ENCODE data around the gene SGCA. TPM values are rescaled to one million over a fixed set of nuclear protein-coding genes. Genes with fewer than 3 reads are reported as not detected.

SGCA gene
- total RNA-seq, 4 donors from 2014 or later: 2.1 to 5.8 (median 4.0) TPM

DNA sequence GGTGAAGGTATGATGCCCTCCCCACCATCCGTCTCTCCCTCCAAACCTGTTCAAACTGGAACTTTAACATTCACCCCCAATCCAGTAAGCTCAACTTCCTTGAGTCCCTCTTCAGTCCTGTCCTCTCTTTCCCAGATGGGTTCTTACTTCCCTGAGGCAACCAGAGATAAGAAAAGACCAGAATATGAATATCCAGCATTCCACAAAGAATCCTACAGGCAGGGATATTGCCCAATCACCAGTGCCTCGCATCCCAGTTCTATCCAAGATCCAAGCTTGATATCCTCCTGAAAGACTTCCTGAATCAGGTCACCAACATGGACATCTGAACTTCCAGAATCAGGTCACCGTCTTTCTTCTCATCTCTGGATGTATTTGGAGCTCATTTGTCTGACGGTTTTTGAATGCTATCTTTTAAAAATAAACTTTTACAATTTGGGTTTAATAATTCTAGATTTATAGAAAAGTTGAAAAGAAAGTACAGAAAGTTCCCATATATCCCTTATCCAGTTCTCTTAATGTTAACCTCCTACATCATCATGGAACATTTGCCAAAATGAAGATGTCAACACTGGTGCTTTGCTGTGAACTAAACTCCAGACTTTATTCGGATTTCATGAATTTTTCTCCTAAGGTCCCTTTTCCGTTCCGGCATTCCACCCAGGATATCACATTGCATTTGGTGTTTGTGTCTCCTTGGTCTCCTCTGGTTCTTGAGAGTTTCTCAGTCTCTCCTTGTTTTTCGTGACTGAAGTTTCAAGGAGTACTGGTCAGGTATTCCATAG is 49.4 kb downstream of the SGCA start:
- TF ChIP-seq POLR2AphosphoS5 (IDR thresholded peaks at IDR 0.05) (no peak), EP300 (IDR thresholded peaks at IDR 0.05) (no peak), CTCF (IDR thresholded peaks at IDR 0.05) (no peak), POLR2A (IDR thresholded peaks at IDR 0.05) (no peak)
- 63% methylated on average over 8 of the region's 8 CpGs for WGBS
- Histone ChIP-seq H3K4me3 (no peak overlapping the region), H3K27ac (peak overlapping the region; percentile 26), H3K27me3 (peaks cover 8% of the 10 kb centered on the region), H3K36me3 (no peaks in the 10 kb centered on the region), H3K4me1 (peaks cover 37% of the 10 kb centered on the region), H3K9me3 (no peaks in the 10 kb centered on the region)
- DNase-seq (ENCODE audit: low spot score in 2 of 2): no peak

GRCh38 chr17:50217591-50217990 is 51.8 kb downstream of the SGCA start:
- Histone ChIP-seq H3K27ac (peak overlapping the region; percentile 78), H3K27me3 (no peaks in the 10 kb centered on the region), H3K9me3 (no peaks in the 10 kb centered on the region), H3K36me3 (no peaks in the 10 kb centered on the region), H3K4me3 (no peak overlapping the region), H3K4me1 (peaks cover 35% of the 10 kb centered on the region)
- DNase-seq (ENCODE audit: low spot score in 2 of 2): no peak
- WGBS: 53% methylated on average over 3 of the region's 3 CpGs
- TF ChIP-seq CTCF (IDR thresholded peaks at IDR 0.05): no peak
- no peak for TF ChIP-seq POLR2A (IDR thresholded peaks at IDR 0.05)
- no peak for TF ChIP-seq POLR2AphosphoS5 (IDR thresholded peaks at IDR 0.05)
- no peak for TF ChIP-seq EP300 (IDR thresholded peaks at IDR 0.05)

GRCh38 chr17:50218071-50218759 is 52.4 kb downstream of the SGCA start:
- no peaks in the 10 kb centered on the region for H3K9me3 ChIP-seq
- 55% methylated on average over 3 of the region's 3 CpGs for WGBS
- H3K36me3 ChIP-seq: no peaks in the 10 kb centered on the region
- DNase-seq (ENCODE audit: low spot score in 2 of 2): no peak
- H3K27me3 ChIP-seq: no peaks in the 10 kb centered on the region
- H3K4me1 ChIP-seq: peaks cover 41% of the 10 kb centered on the region
- TF ChIP-seq POLR2AphosphoS5 (IDR thresholded peaks at IDR 0.05) (no peak), CTCF (IDR thresholded peaks at IDR 0.05) (no peak), EP300 (IDR thresholded peaks at IDR 0.05) (no peak), POLR2A (IDR thresholded peaks at IDR 0.05) (no peak)
- H3K27ac ChIP-seq: peak overlapping the region; percentile 78
- no peak overlapping the region for H3K4me3 ChIP-seq

- 40% methylated on average over 1 of the region's 1 CpG for WGBS
- Histone ChIP-seq H3K27me3 (no peaks in the 10 kb centered on the region), H3K4me3 (no peak overlapping the region), H3K9me3 (no peaks in the 10 kb centered on the region), H3K4me1 (peaks cover 41% of the 10 kb centered on the region), H3K27ac (peak overlapping the region; percentile 78), H3K36me3 (no peaks in the 10 kb centered on the region)
- TF ChIP-seq EP300 (IDR thresholded peaks at IDR 0.05) (no peak), CTCF (IDR thresholded peaks at IDR 0.05) (no peak), POLR2A (IDR thresholded peaks at IDR 0.05) (no peak), POLR2AphosphoS5 (IDR thresholded peaks at IDR 0.05) (no peak)
- DNase-seq (ENCODE audit: low spot score in 2 of 2): no peak
Observed at GRCh38 chr17:50218771-50219315, 53.0 kb downstream of the SGCA start.

DNA sequence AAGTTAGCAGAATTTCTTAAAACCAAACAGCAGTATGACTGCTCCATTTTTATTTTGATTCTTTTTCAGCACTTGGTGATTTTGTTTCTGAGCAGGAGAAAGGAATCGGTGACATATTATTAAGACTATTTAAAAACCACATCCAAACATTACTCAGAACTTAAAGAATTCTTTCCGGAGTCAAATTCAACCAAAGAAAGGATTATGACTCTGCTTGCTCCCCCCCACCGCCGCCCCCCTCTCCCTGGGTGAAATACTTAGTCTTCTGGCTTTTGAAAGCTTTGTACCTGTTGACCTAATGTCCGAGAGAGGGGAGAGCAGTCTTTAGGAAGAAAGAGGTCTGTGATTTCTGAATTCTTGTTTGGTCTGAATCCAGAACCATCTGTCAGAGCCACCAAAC is 53.5 kb downstream of the SGCA start:
- DNase-seq (ENCODE audit: low spot score in 2 of 2): no peak
- 63% methylated on average over 5 of the region's 5 CpGs for WGBS
- Histone ChIP-seq H3K9me3 (no peaks in the 10 kb centered on the region), H3K4me3 (no peak overlapping the region), H3K4me1 (peaks cover 41% of the 10 kb centered on the region), H3K27ac (peak overlapping the region; percentile 78), H3K36me3 (no peaks in the 10 kb centered on the region), H3K27me3 (no peaks in the 10 kb centered on the region)
- TF ChIP-seq EP300 (IDR thresholded peaks at IDR 0.05) (no peak), CTCF (IDR thresholded peaks at IDR 0.05) (no peak), POLR2AphosphoS5 (IDR thresholded peaks at IDR 0.05) (no peak), POLR2A (IDR thresholded peaks at IDR 0.05) (no peak)

Data from suprapubic skin (tissue), 4 donors.